PC-3 (cell line): ENCODE data around the gene PLXDC1. TPM values are rescaled to one million over a fixed set of nuclear protein-coding genes. Genes with fewer than 3 reads are reported as not detected.
"Not testable (repeated sequence)": the region's sequence is repeated elsewhere in the genome, so short reads cannot be mapped to it uniquely, and the experiment has no call there.

Experiments used
- ATAC-seq: fragments of 200-7000 bp; cut with Tn5 transposase; 2 replicates; pipeline ENCODE4 v1.9.1; 2020; ENCODE audit warnings: mild to moderate bottlenecking, moderate library complexity
- BruUV-seq: library from RNA; stranded (reverse); fragments of 400-500 nt; replicated peaks from 2 replicates; lab custom pipeline; 2021; lab: Mats Ljungman, UMichigan
- CTCF ChIA-PET: fragments of 300-600 bp; sonication (Branson Sonifier 250); formaldehyde crosslinking; loops from one replicate; lab custom pipeline; 2022; ENCODE audit warnings: antibody characterized with exemption; lab: Charles Lee
- POLR2A ChIA-PET: fragments of 300-600 bp; sonication (Branson Sonifier 250); formaldehyde crosslinking; loops from one replicate; lab custom pipeline; 2022; ENCODE audit warnings: antibody characterized with exemption; ENCODE audit not compliant: unreplicated experiment; lab: Charles Lee
- DNase-seq: peaks from one replicate; pipeline ENCODE4 v3.0.0-alpha.2; 2015
- H2AFZ ChIP-seq: fragments of 300-600 bp; sonication (generic); 2 replicates; pipeline ENCODE4 v1.6.0; 2016; ENCODE audit warnings: antibody characterized with exemption, low read length
- H3F3A ChIP-seq: fragments of 300-600 bp; sonication (generic); one replicate; pipeline ENCODE4 v1.6.0; 2017; ENCODE audit warnings: antibody characterized with exemption, low read length, control low read depth, mild to moderate bottlenecking; ENCODE audit not compliant: unreplicated experiment
- H3K27ac ChIP-seq: fragments of 300-600 bp; sonication (generic); 2 replicates; pipeline ENCODE4 v1.5.1; 2016; ENCODE audit warnings: mild to moderate bottlenecking, low read length
- H3K27me3 ChIP-seq: fragments of 300-600 bp; sonication (generic); 2 replicates; pipeline ENCODE4 v1.6.1; 2016; ENCODE audit warnings: low read length, mixed read lengths
- H3K36me3 ChIP-seq: fragments of 300-600 bp; sonication (generic); 2 replicates; pipeline ENCODE4 v1.6.1; 2016; ENCODE audit warnings: low read depth, mixed run types, low read length, mixed read lengths
- H3K4me1 ChIP-seq: fragments of 300-600 bp; sonication (generic); 2 replicates; pipeline ENCODE4 v1.5.1; 2016; ENCODE audit warnings: low read length; ENCODE audit not compliant: insufficient read depth
- H3K4me2 ChIP-seq: fragments of 300-600 bp; sonication (generic); 2 replicates; pipeline ENCODE4 v1.6.0; 2016; ENCODE audit warnings: low read length
- H3K4me3 ChIP-seq: fragments of 300-600 bp; sonication (generic); 2 replicates; pipeline ENCODE4 v1.5.1; 2016; ENCODE audit warnings: mild to moderate bottlenecking, low read length, mixed read lengths
- H3K79me2 ChIP-seq: fragments of 300-600 bp; sonication (generic); 2 replicates; pipeline ENCODE4 v1.6.1; 2017; ENCODE audit warnings: low read length, mixed read lengths
- H3K9ac ChIP-seq: fragments of 300-600 bp; sonication (generic); 2 replicates; pipeline ENCODE4 v1.6.0; 2016; ENCODE audit warnings: mild to moderate bottlenecking, low read length
- H3K9me2 ChIP-seq: fragments of 300-600 bp; sonication (generic); replicated peaks from 2 replicates; pipeline ENCODE4 v1.6.1; 2016; ENCODE audit warnings: mixed run types, low read length, mixed read lengths
- H3K9me3 ChIP-seq: fragments of 300-600 bp; sonication (generic); 2 replicates; pipeline ENCODE4 v1.6.1; 2016; ENCODE audit warnings: low read length, mixed read lengths
- H4K20me1 ChIP-seq: fragments of 300-600 bp; sonication (generic); 2 replicates; pipeline ENCODE4 v1.6.1; 2016; ENCODE audit warnings: low read length, mixed read lengths
- EZH2 ChIP-seq: fragments of 300-600 bp; sonication (generic); IDR thresholded peaks from one replicate; pipeline ENCODE4 v1.6.1; 2017; ENCODE audit warnings: antibody characterized with exemption, mild to moderate bottlenecking, low read length; ENCODE audit not compliant: unreplicated experiment
- EZH2phosphoT487 ChIP-seq: fragments of 300-600 bp; sonication (generic); IDR thresholded peaks from 2 replicates; pipeline ENCODE4 v1.6.1; 2018; ENCODE audit warnings: mild to moderate bottlenecking, antibody characterized with exemption, low read length, borderline replicate concordance
- intact Hi-C: fragments of 100-400 bp; cut with micrococcal nuclease; formaldehyde crosslinking; loops from 2 replicates; pipeline ENCODE4 v1.9.0; 2023
- total RNA-seq: library from RNA; depleted of rRNA; stranded (reverse); fragments of >200 nt; gene quantifications from 2 replicates; pipeline ENCODE4 v1.2.3, GENCODE V29; 2014
- TF ChIP-seq, protein P1 (sequence below): fragments of 300-600 bp; sonication (generic); conservative IDR thresholded peaks from 2 replicates; pipeline ENCODE4 v1.5.1; 2017; ENCODE audit warnings: antibody characterized with exemption, low read depth, mild to moderate bottlenecking, low read length

The PLXDC1 gene
- total RNA-seq, 1 experiment from 2014 or later = not detected

- Histone ChIP-seq H3K27me3 (no peaks in the 10 kb centered on the region), H2AFZ (no peak overlapping the region), H3K27ac (no peak overlapping the region), H3K9ac (no peak overlapping the region), H3F3A (no peaks in the 10 kb centered on the region), H3K9me2 (no peaks in the 10 kb centered on the region), H3K4me2 (no peak overlapping the region), H4K20me1 (no peaks in the 10 kb centered on the region), H3K4me3 (no peak overlapping the region), H3K36me3 (no peaks in the 10 kb centered on the region), H3K4me1 (no peaks in the 10 kb centered on the region), H3K79me2 (no peaks in the 10 kb centered on the region), H3K9me3 (no peaks in the 10 kb centered on the region)
- intact Hi-C loops = no loop called here
- TF ChIP-seq, protein P1, sequence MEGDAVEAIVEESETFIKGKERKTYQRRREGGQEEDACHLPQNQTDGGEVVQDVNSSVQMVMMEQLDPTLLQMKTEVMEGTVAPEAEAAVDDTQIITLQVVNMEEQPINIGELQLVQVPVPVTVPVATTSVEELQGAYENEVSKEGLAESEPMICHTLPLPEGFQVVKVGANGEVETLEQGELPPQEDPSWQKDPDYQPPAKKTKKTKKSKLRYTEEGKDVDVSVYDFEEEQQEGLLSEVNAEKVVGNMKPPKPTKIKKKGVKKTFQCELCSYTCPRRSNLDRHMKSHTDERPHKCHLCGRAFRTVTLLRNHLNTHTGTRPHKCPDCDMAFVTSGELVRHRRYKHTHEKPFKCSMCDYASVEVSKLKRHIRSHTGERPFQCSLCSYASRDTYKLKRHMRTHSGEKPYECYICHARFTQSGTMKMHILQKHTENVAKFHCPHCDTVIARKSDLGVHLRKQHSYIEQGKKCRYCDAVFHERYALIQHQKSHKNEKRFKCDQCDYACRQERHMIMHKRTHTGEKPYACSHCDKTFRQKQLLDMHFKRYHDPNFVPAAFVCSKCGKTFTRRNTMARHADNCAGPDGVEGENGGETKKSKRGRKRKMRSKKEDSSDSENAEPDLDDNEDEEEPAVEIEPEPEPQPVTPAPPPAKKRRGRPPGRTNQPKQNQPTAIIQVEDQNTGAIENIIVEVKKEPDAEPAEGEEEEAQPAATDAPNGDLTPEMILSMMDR = no peak
- TF ChIP-seq EZH2phosphoT487 (no peak), EZH2 (no peak)
- BruUV-seq = no TSS peak
- DNase-seq = no peak
- no peak for ATAC-seq
- CTCF ChIA-PET = no interaction called here
- POLR2A ChIA-PET = no interaction called here
Measured at GRCh38 chr17:39022924-39023323, 128.5 kb downstream of the PLXDC1 start.

DNA sequence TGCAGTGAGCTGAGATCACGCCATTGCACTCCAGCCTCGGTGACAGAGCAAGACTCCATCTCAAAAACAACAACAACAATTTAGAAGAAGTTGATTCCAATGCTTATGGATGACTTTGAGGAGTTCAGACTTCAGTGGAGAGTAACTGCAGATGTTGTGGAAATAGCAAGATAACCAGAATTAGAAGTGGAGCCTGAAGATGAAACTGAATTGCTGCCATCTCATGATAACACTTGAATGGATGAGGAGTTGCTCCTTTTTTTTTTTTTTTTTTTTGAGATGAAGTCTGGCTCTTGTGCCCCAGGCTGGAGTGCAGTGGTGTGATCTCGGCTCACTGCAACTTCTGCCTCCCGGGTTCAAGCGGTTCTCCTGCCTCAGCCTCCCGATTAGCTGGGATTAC is 131.4 kb downstream of the PLXDC1 start:
- H3K27ac ChIP-seq, H3F3A ChIP-seq, H4K20me1 ChIP-seq, intact Hi-C loops, H3K79me2 ChIP-seq, POLR2A ChIA-PET, H3K4me1 ChIP-seq, H3K4me2 ChIP-seq, DNase-seq, H3K4me3 ChIP-seq, H2AFZ ChIP-seq, H3K9ac ChIP-seq, H3K36me3 ChIP-seq, H3K27me3 ChIP-seq, H3K9me2 ChIP-seq, CTCF ChIA-PET, H3K9me3 ChIP-seq, ATAC-seq, BruUV-seq: not testable (repeated sequence)

GRCh38 chr17:39018267-39019134 is 132.9 kb downstream of the PLXDC1 start:
- Histone ChIP-seq H2AFZ (no peak overlapping the region), H4K20me1 (no peaks in the 10 kb centered on the region), H3K27ac (no peak overlapping the region), H3K9me2 (no peaks in the 10 kb centered on the region), H3K9me3 (no peaks in the 10 kb centered on the region), H3K9ac (no peak overlapping the region), H3K4me2 (no peak overlapping the region), H3K36me3 (no peaks in the 10 kb centered on the region), H3F3A (no peaks in the 10 kb centered on the region), H3K4me3 (no peak overlapping the region), H3K4me1 (no peaks in the 10 kb centered on the region), H3K27me3 (no peaks in the 10 kb centered on the region), H3K79me2 (no peaks in the 10 kb centered on the region)
- CTCF ChIA-PET = no interaction called here
- intact Hi-C loops = no loop called here
- POLR2A ChIA-PET = no interaction called here
- BruUV-seq = no TSS peak
- ATAC-seq (no peak), DNase-seq (no peak)
- TF ChIP-seq, protein P1 = no peak
- TF ChIP-seq EZH2 (no peak), EZH2phosphoT487 (no peak)
